ENCODE results near the gene EXOC6.

EXOC6 gene

DNA sequence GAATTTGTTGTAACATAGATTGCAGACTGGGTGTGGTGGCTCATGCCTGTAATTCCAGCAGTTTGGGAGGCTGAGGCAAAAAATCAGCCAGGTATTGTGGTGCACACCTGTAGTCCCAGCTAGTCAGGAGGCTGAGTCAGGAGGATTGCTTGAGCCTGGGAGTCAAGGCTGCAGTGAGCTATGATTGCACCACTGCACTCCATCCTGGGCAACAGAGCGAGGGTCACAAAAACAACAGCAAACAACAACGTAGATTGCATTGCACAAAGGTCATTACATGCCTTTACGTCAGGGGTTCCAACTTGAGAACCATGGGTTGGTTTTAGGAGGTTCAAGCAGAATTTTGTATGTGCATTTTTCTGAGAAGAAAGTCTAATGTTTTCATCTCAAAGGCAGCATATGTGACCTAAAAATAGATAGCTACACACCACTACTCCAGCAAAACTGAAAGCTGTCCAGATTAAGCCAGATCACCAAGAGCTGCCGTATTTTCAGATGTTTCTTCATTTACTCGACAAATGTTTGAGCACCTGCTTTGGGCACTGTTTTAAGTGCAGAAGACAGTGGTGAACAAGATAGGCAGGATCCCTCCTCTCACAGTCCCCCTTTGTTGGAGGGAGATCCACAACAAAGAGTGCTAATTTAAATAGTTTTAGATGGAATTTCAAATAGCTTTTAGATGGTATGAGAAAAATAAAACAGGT lies 183.9 kb downstream of the EXOC6 start:
- DNase-seq, result no peak

DNA sequence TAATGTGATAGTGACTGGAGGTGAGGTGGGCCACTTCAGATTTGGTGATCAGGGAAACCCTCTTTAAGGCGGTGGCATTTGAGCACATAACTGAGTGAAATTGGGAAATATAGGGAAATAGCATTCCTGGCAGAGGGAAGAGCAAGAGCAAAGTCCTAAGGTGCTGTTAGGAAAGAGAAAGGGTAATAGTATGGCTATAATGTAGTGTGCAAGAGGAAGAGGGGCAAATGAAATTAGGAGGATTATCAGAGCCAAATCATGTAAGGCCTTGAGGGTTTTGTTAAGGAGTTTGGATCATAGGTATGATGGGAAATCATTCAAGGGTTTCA lies 184.5 kb downstream of the EXOC6 start:
- DNase-seq, result no peak

- no peak for DNase-seq
Measured at GRCh38 chr10:93034426-93034825, 186.1 kb downstream of the EXOC6 start.

DNA sequence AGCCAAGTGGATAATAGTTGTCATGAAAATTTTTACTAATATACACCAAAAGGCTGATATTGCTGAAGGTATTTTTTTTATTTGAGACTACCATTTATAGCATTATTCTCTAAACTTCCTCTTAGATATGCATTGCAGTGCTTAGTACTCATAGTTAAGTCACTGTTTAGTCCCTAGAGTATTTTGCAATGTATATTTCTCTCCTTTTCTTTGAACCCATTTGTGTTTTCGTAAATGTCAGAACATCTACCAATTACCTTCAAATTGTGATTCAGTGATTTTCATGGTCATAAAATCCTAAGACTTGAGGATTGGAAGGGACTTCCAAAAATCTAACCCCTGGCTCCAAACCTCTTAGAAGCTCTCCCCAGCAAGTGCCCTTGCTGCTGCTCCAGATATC lies 190.8 kb downstream of the EXOC6 start:
- DNase-seq, result no peak

GRCh38 chr10:93039721-93040120 lies 191.4 kb downstream of the EXOC6 start:
- no peak for DNase-seq

GRCh38 chr10:93054486-93054885 lies 206.2 kb downstream of the EXOC6 start:
- no peak for DNase-seq

GRCh38 chr10:93058139-93058538 lies 209.8 kb downstream of the EXOC6 start:
- no peak for DNase-seq

DNA sequence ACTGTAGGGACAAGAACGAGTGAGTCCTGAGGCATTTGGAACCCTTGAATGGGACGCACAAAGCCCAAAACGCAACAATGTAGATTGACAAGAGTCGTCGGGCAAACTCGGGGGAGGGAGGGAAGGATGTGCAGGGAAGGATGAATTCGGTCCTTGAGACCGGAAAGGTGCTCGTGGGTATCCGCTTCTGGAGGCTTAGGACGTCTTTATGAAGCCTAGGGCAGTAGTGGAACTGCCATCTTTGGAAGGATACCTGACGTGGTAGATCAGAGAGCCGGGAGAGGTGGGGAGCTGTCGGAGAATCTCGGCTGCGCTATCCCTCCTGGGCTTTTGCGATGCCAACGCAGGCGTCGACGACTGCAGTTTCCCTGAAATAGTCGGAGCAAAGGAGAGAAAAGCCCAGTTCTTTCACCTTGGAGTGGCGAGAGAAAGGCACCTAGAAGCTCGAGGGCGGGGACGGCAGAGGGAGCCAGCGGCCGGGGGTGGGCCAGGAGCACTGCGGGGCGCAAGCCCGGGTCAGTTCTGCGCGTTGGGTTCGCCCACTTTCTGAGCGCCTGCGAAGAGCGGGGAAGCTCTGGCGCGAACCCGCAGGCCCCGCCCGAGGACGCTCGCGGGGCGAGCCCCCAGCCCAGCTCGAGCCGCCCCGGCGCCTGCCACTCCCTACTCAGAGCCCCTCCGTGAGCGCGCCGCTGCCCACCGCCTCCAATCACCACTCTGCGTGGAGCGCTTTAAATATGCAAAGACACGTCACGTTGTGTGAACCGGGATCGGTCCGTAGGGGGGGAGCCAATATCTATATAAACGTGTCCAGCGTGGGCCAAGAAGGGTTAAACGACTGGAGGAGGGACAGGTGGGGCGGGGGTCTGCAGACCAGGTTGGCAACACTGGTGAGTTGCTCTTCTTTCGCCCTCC lies 211.9 kb downstream of the EXOC6 start, which contains the start of gene CYP26C1:
TSS of gene CYP26C1 (plus strand) at position 824 of the 912 bp plus-strand sequence. CDS start 466 bp downstream, outside the sequence.
- DNase-seq, result no peak

GRCh38 chr10:93060887-93061593 lies 212.7 kb downstream of the EXOC6 start:
- DNase-seq, result no peak

- no peak for DNase-seq
Measured at GRCh38 chr10:93061594-93062513, 213.5 kb downstream of the EXOC6 start.

- no peak for DNase-seq
Measured at GRCh38 chr10:93062514-93063143, 214.3 kb downstream of the EXOC6 start.

DNA sequence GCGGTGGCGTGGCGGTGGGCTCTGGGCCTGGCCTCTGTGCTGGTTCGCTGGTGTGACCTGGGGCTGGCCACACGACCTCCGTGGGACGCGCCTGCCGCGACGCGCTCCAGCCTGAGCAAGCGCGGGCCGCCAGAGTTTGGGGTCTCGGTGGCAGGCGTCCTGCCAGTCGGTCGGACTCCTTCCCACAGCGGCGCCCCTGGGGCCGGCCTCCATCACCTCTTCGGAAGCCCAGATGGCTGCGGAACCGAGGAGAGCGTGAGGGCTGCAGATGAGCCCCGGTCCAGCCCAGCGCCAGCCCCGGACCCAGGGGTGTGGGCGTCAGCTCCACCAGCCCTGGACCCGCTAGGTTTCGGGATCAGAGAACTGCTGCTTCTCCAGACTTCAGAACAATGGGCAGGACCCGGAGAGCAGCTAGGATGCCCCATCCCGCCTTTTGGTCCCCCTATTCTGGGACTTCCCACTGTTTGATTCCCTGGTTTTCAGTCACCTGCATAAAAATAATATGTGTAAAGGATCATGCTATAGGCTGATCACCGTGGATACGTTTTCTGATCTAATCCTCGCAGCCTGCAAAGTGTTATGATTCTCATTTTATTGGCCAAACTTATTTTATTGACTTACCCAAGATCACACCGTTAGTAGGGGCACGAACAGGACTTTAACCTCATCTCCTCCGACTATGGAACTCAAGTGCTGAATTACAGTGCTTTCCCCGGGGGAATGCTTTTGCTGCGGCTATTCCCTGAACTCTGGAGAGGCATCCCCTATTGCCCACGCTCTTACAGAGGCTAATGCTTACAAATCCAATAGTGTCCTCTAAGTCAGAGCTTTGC lies 215.0 kb downstream of the EXOC6 start:
- no peak for DNase-seq

DNA sequence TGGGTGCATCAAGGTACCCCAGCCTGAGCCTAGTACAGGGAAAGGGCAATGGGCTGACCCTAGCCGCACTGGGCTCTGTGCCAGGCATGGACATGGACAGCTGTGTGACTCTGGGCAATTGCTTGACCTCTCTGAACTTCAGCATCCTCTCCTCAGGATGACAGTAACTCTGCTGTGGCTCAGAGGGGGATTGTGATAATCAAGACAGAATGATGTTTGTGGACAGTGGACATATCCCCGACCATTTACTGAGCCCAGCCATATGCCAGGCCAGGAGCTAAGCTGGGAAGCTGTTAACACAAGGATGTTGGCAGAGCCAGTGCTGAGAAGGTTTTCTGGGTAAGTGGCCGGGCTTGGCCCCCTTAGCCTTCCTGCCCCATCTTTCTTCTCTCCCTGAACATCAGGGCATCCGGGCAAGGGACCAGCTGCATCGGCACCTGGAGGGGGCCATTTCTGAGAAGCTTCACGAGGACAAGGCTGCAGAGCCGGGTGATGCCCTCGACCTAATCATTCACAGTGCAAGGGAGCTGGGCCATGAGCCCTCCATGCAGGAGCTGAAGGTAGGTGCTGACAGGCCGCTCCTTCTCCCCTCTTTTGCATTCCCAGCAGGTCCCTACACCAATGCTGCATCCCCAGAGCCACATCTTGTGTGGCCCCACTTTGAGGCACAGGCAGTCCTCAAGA lies 215.8 kb downstream of the EXOC6 start:
- no peak for DNase-seq

- no peak for DNase-seq
Measured at GRCh38 chr10:93064874-93065660, 216.7 kb downstream of the EXOC6 start.

GRCh38 chr10:93065675-93066543 lies 217.6 kb downstream of the EXOC6 start:
- DNase-seq, result no peak

- no peak for DNase-seq
Measured at GRCh38 chr10:93066544-93066913, 218.2 kb downstream of the EXOC6 start.

DNA sequence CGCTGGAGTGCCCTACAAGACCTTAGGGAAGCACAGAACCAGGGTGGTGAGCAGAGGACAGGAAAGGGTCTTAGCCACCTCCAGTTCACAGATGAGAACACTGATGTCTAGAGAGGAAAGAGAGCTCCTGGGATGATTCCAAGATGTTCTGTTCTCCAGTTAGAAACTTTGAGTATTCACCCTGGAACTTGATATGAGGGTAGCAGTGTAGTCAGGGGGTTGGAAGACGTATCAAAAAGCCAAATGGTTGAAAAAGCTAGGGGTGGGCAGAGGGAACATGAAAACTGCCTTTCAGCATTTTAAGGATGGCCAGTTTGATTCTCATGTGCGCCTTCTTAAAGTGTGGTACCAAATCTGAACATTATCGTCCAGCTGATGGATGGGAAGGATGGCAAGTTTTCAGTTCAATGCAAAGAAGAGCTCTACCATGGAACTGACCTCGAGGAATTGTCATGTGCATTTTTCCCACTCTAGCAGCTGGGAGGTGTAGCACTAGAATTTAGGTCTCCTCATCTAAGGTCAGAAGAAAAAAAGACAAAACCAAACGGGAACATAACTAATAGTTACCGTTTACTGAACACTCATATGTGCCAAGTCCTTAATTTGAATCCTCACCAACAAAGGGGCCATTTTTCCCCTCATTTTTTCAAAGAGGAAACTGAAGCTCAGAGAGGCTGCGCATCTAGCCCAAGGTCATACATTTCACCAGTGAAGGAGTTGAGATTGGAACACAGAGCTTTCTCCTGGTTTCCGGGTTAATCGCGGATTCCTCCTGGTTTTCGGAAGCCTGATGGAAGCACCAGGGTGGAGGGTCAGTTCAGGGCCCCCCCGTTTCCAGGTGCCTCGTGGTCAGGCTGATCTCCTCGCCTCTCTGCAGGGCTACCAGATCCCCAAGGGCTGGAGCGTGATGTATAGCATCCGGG lies 219.4 kb downstream of the EXOC6 start:
- DNase-seq, result no peak
